Right cardiac atrium (tissue), 5 donors: ENCODE results near the gene PRMT7. TPM values are rescaled to one million over a fixed set of nuclear protein-coding genes. Genes with fewer than 3 reads are reported as not detected.

ENCODE experiments used
- ATAC-seq, 2 donors: fragments of 200-7000 bp; cut with Tn5 transposase; one replicate each; pipeline versions ENCODE4 v1.8.0 to v1.9.1; 2020; ENCODE audit warnings: moderate library complexity in 2 of 2, mild to moderate bottlenecking in 1 of 2
- DNase-seq, 3 donors: peaks; one replicate each; pipeline ENCODE4 v3.0.0-alpha.2; 2020
- H3K27ac ChIP-seq: one replicate; pipeline ENCODE4 v1.5.1; 2013; ENCODE audit warnings: mild to moderate bottlenecking, low read length, control low read depth, moderate library complexity
- H3K27me3 ChIP-seq: one replicate; pipeline ENCODE4 v1.6.1; 2013; ENCODE audit not compliant: control insufficient read depth, insufficient read depth
- H3K4me1 ChIP-seq: one replicate; pipeline ENCODE4 v1.6.1; 2013; ENCODE audit warnings: low read length; ENCODE audit not compliant: control insufficient read depth, insufficient read depth
- H3K4me3 ChIP-seq: one replicate; pipeline ENCODE4 v1.5.1; 2013; ENCODE audit warnings: low read length, control low read depth
- H3K9me3 ChIP-seq: one replicate; pipeline ENCODE4 v1.6.1; 2013; ENCODE audit warnings: low read length; ENCODE audit not compliant: control insufficient read depth
- WGBS: extraction: QIAGEN DNeasy Blood & Tissue Kit; methylation state at CpG from one replicate; pipeline ENCODE4 v1.1.7; 2013; 5-methylcytosine and 5-hydroxymethylcytosine counted together
- intact Hi-C, 4 donors: fragments of 100-400 bp; cut with DNase I; formaldehyde crosslinking; loops; one replicate each; pipeline versions ENCODE4 v1.11.0 to v1.14.0; 2022 to 2023
- polyA plus RNA-seq: library from polyadenylated mRNA; stranded (reverse); fragments of 200-250 nt; gene quantifications from one replicate; pipeline ENCODE4 v1.2.3, GENCODE V29; 2013
- total RNA-seq, 4 donors: library from RNA; stranded (reverse); fragmentation: NEBNext Ultra II Directional; extraction: Animal tissue kit (Norgen Biotek cat#: 25700); gene quantifications; one replicate each; pipeline ENCODE4 v1.2.1, GENCODE V29; 2021
- donor health status: healthy with polysubstance abuse.
- donor health status: DM: no; HTN: yes; CAD: no.
- donor health status: DM: no; HTN: no; CAD: no.
- donor health status: DM: no; HTN: yes; CAD: no; lungs with severe emphysema.
- donor health status: DM: yes; HTN: yes; CAD: no.

The PRMT7 gene
- total and polyA plus RNA-seq, 5 donors, result 20.8 to 34.7 (median 34.5) TPM

- intact Hi-C loops, result no loop called here
- Histone ChIP-seq H3K27ac (no peak overlapping the region), H3K9me3 (no peaks in the 10 kb centered on the region), H3K4me3 (no peak overlapping the region), H3K4me1 (no peaks in the 10 kb centered on the region), H3K27me3 (no peaks in the 10 kb centered on the region)
- ATAC-seq (no peak), DNase-seq (no peak)
- WGBS, result 84% methylated on average over 11 of the region's 11 CpGs
Observed at GRCh38 chr16:68351463-68351862, 40.6 kb downstream of the PRMT7 start.

DNA sequence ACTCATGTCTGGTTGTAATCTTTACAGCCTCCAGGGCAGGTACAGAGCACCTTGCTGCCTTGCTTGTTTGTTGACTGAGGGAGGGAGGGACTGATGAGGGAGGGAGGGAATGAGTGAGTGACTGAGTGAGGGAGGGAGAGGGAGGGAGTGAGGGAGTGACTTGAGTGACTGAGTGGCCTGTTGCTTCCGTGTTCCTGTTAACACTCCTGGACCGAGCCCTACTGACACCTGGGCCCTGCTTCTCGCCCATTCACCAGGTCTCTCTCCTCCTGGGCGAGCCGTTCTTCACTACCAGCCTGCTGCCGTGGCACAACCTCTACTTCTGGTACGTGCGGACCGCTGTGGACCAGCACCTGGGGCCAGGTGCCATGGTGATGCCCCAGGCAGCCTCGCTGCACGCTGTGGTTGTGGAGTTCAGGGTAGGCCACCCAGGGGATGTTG lies 41.2 kb downstream of the PRMT7 start:
- 90% methylated on average over 11 of the region's 11 CpGs for whole genome bisulfite sequencing
- H3K4me1 ChIP-seq, result no peaks in the 10 kb centered on the region
- intact Hi-C loops, result no loop called here
- H3K27me3 ChIP-seq, result no peaks in the 10 kb centered on the region
- H3K4me3 ChIP-seq, result no peak overlapping the region
- no peak for DNase-seq
- H3K27ac ChIP-seq, result no peak overlapping the region
- no peak for ATAC-seq
- H3K9me3 ChIP-seq, result no peaks in the 10 kb centered on the region

DNA sequence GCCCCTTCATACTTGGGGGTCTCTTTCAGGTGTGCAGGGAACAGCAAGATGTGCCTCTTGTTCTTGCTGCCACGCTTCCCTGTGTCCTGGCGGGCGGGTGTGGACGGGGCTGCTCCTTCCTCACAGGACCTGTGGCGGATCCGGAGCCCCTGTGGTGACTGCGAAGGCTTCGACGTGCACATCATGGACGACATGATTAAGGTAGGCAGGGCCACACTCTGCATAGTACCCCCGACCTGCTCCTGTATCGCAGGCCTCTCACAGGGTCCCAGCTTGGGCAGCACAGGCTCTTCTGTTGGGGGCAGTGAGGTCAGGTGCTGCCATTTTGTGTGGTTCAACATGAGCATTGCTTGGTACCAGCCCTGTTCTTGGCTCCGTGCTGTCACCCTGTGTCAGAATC lies 42.5 kb downstream of the PRMT7 start:
- no peaks in the 10 kb centered on the region for H3K9me3 ChIP-seq
- H3K4me3 ChIP-seq, result no peak overlapping the region
- no peak overlapping the region for H3K27ac ChIP-seq
- 86% methylated on average over 13 of the region's 13 CpGs for WGBS
- no peak for ATAC-seq
- no peak for DNase-seq
- no peaks in the 10 kb centered on the region for H3K4me1 ChIP-seq
- intact Hi-C loops, result no loop called here
- no peaks in the 10 kb centered on the region for H3K27me3 ChIP-seq

DNA sequence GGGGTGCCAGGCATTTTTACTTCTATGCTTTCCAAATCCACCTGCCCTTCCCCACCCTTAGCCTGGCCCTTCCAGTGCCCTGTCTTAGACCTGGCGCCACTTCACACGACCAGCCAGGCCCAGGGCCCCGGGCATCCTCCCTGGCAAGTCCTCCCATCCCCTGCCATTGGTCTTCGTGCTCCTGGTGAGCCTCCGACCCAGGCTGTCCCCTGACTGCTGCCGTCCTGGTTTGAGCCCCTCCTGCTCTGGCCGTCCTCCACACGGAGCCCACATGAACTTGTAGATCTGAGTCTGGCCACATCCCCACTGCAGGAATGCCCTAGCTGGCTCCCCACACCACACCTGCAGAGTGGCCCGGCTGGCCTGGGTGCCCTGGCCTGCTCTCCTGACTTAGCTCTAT lies 44.0 kb downstream of the PRMT7 start:
- 93% methylated on average over 9 of the region's 9 CpGs for WGBS

DNA sequence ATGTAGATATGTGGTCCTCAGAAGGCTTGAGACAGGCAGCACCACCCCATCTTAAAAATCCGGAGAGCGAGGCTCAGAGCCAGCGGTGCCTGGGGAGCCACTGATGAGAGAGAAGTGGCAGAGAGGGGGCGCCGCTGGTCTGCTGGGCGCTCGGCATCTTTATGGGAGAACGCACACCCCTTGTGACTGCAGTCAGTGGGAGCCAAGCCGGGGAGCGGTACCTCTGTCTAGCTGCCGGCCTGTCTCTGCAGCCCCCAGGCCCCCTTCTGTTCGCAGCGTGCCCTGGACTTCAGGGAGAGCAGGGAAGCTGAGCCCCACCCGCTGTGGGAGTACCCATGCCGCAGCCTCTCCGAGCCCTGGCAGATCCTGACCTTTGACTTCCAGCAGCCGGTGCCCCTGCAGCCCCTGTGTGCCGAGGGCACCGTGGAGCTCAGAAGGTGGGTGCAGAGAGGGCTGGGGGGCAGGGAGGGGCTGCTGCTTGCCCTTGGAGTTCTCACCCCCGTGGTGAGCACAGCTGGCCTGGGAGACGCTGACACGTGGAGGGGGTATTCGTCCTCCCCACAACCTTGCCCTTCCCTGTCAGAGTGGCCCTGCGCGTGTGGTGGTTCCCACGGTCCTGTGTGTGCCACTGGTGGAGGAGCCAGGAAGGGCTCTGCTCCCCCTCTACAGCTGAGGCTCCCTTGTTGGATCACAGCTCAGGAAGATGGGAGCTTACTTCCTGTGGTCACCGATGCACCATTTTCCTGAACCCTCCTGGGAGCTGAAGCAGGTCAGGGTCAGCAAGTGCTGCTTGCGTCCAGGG lies 44.8 kb downstream of the PRMT7 start:
- DNase-seq, result peak in 1 of 3 donors; percentile 43
- Histone ChIP-seq H3K9me3 (no peaks in the 10 kb centered on the region), H3K27me3 (no peaks in the 10 kb centered on the region), H3K27ac (no peak overlapping the region), H3K4me3 (no peak overlapping the region), H3K4me1 (no peaks in the 10 kb centered on the region)
- ATAC-seq, result no peak
- intact Hi-C loops, result no loop called here
- 79% methylated on average over 28 of the region's 28 CpGs for WGBS

More for the DNA sequence above, 44.0 kb downstream of the PRMT7 start:
- intact Hi-C loops, result no loop called here
- DNase-seq (peak in 1 of 3 donors; percentile 46), ATAC-seq (no peak)
- Histone ChIP-seq H3K27me3 (no peaks in the 10 kb centered on the region), H3K27ac (no peak overlapping the region), H3K9me3 (no peaks in the 10 kb centered on the region), H3K4me1 (no peaks in the 10 kb centered on the region), H3K4me3 (no peak overlapping the region)

DNA sequence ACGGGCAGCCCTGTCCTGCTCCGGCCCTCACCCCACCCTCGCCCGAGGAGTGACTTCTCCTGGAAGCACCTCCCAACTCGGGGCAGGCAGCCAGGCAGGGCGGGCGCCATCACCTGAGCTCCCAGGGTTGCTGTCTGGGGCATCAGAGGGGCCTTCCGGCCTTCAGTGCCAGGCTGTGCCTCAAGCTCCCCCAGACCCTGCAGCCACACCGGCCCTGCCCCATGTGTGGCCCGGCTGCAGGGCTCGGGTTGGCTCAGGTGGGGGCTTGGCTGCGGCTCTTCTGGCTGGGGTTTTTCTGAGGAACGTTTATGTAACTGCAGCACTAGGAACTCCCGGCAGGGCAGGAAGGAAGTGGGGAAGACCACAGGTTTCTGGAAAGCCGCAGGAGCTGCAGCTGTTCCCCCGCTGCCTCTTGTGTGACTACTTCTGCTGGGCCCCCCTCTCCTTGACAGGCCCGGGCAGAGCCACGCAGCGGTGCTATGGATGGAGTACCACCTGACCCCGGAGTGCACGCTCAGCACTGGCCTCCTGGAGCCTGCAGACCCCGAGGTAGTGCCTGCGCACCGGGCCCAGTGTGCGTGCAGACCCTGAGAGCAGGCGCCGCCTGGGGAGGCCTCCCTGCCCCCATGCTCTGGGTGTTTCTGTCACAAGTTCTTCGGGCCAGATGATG lies 45.6 kb downstream of the PRMT7 start:
- no peaks in the 10 kb centered on the region for H3K27me3 ChIP-seq
- H3K27ac ChIP-seq, result no peak overlapping the region
- no peaks in the 10 kb centered on the region for H3K9me3 ChIP-seq
- no peak for ATAC-seq
- no peaks in the 10 kb centered on the region for H3K4me1 ChIP-seq
- 70% methylated on average over 28 of the region's 28 CpGs for WGBS
- DNase-seq, result peak in 1 of 3 donors; percentile 43
- H3K4me3 ChIP-seq, result no peak overlapping the region
- intact Hi-C loops, result no loop called here

DNA sequence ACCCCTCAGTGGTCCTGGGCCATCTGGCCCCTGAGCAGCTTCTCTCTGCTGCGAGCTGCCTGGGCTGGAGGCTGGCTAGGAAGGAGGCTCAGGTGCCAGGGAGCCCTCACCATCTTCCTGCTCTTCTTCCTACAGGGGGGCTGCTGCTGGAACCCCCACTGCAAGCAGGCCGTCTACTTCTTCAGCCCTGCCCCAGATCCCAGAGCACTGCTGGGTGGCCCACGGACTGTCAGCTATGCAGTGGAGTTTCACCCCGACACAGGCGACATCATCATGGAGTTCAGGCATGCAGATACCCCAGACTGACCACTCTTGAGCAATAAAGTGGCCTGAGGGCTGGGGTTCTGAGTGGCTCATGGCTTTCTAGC lies 46.1 kb downstream of the PRMT7 start:
- peak in 1 of 3 donors; percentile 24 for DNase-seq
- no peaks in the 10 kb centered on the region for H3K9me3 ChIP-seq
- no peaks in the 10 kb centered on the region for H3K27me3 ChIP-seq
- H3K4me1 ChIP-seq, result no peaks in the 10 kb centered on the region
- H3K4me3 ChIP-seq, result no peak overlapping the region
- 89% methylated on average over 5 of the region's 5 CpGs for WGBS
- ATAC-seq, result no peak
- intact Hi-C loops, result no loop called here
- H3K27ac ChIP-seq, result no peak overlapping the region

DNA sequence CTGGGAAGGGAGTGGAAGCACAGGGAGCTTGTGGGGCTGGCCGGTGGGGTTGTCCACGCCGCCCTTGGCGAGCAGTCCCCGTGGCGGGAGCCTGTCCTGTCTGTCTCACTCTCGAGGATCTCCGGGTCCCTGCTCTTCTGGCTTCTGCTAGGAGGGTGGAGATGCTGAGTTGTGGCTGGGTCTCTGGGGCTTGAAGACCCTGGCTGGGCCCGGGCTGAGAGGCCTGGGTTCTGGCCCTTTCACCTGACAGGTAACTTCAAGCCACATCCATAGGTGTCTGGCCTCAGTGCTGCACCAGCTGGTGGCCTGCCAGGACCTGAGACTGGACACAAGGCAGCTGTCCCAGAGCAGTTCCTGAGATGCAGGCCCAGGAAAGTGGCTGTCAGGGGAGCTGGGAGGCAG lies 46.7 kb downstream of the PRMT7 start:
- intact Hi-C loops, result no loop called here
- H3K4me3 ChIP-seq, result no peak overlapping the region
- H3K27ac ChIP-seq, result no peak overlapping the region
- H3K9me3 ChIP-seq, result no peaks in the 10 kb centered on the region
- ATAC-seq, result no peak
- no peaks in the 10 kb centered on the region for H3K4me1 ChIP-seq
- DNase-seq, result peak in 1 of 3 donors; percentile 20
- WGBS, result 90% methylated on average over 9 of the region's 9 CpGs
- no peaks in the 10 kb centered on the region for H3K27me3 ChIP-seq

DNA sequence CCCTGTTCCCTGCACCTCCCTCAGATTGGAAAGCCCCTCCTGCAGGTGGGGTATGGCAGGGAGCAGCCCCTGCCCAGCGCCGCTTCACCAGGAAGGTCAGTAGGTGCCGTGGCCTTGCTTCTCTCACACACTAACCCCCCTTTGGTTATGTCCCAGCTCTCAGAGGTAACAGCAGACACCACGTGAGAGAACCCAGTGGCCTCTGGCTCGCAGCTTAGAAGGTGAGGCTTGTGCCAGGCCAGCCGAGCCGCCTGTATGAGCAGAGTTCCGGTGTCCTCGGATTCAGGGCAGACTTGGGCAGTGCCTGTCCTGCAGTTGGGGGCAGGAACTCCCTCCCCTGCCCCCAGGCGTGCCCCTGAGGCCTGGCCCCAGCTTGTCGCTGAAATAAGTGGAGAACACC lies 47.1 kb downstream of the PRMT7 start:
- H3K4me3 ChIP-seq, result no peak overlapping the region
- DNase-seq (no peak), ATAC-seq (no peak)
- intact Hi-C loops, result no loop called here
- no peaks in the 10 kb centered on the region for H3K27me3 ChIP-seq
- no peaks in the 10 kb centered on the region for H3K9me3 ChIP-seq
- H3K4me1 ChIP-seq, result no peaks in the 10 kb centered on the region
- 89% methylated on average over 11 of the region's 11 CpGs for WGBS
- no peak overlapping the region for H3K27ac ChIP-seq

DNA sequence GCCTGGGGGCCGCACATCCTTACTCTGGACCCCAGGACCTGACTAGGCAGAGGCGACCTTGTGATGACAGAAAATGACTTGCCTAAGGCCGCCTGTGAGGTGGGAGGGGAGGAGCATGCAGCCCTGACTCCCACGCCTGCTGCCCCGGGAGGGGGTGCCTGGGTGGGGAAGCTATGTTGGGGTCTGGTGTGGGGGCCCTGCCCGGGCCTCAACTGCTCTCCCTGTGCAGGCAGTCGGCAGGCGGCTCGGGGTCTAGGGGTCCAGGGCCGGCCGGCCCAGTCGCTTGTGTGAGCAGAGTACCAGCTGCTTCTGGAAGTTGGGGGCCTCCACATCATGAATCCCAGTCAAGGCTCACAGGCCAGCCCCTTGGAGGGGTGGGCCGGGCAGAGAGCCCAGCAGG lies 48.1 kb downstream of the PRMT7 start:
- no peak for ATAC-seq
- Histone ChIP-seq H3K27me3 (no peaks in the 10 kb centered on the region), H3K4me3 (no peak overlapping the region), H3K27ac (no peak overlapping the region), H3K4me1 (no peaks in the 10 kb centered on the region), H3K9me3 (no peaks in the 10 kb centered on the region)
- intact Hi-C loops, result no loop called here
- 88% methylated on average over 13 of the region's 13 CpGs for WGBS
- DNase-seq, result peak in 1 of 3 donors; percentile 36

DNA sequence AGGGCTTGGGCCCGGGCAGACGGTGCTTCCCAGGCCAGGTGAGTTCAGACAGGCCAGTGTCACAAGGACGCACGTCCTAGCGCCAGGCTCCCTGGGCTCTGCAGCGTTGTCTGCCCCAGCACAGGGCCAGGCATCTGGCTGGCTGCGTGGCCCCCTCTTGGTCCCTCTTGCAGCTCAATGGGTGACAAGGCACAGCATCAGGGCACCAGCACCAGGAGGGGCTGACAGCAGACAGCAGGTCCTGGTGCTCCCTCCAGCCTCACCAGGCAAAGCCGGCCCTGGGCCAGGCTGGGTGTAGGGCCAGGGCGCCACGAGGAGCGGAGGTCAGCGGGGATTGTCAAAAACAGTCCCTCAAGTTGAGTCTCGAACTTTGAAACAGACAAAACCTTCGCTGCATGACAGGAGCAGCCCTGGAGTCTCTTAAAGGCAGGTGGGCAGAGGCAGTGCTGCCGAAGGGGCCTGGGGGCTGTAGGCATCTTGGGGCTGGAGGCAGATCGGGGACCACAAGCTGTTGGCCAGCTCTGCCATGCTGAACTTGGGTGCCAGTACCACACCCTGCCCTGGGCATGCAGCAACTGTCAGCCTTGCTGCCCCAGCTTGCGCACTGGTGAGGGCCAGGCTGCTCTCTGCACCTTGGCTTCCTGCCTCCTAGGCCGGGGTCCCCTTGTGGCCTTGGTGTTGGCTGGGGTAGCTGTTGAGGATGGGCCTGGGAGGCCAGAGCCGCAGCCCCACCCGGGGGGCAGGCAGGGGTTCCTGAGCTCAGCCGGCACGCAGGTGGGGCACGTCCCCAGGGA lies 48.8 kb downstream of the PRMT7 start:
- no peak overlapping the region for H3K27ac ChIP-seq
- 80% methylated on average over 23 of the region's 23 CpGs for WGBS
- DNase-seq (peak in 2 of 3 donors; percentile 32 to 49), ATAC-seq (no peak)
- no peak overlapping the region for H3K4me3 ChIP-seq
- no peaks in the 10 kb centered on the region for H3K27me3 ChIP-seq
- no peaks in the 10 kb centered on the region for H3K9me3 ChIP-seq
- no peaks in the 10 kb centered on the region for H3K4me1 ChIP-seq
- intact Hi-C loops, result no loop called here
